ENCODE measurements around the gene LZTR1. TPM values are rescaled to one million over a fixed set of nuclear protein-coding genes. Genes with fewer than 3 reads are reported as not detected.

Gene LZTR1
- total RNA-seq, 1 donor from 2014 or later, result 51.6 TPM

- peak overlapping the region; percentile 83 for H3K4me3 ChIP-seq
- peak; percentile 72 to 76 for ATAC-seq
- H3K9me3 ChIP-seq, result no peaks in the 10 kb centered on the region
- no peaks in the 10 kb centered on the region for H3K27me3 ChIP-seq (ENCODE audit: low read depth)
- DNase-seq, result peak; percentile 67
- TF ChIP-seq CTCF (IDR thresholded peaks at IDR 0.05), result no peak
- H3K36me3 ChIP-seq, result peaks cover 17% of the 10 kb centered on the region
- peak overlapping the region; percentile 72 for H3K27ac ChIP-seq
- peaks cover 19% of the 10 kb centered on the region for H3K4me1 ChIP-seq
- intact Hi-C loops (cut with DNase I), result no loop called here
Observed at GRCh38 chr22:20957102-20957682, 24.9 kb upstream of the LZTR1 start.

- peak; percentile 83 to 84 for ATAC-seq
Observed at GRCh38 chr22:20957683-20958431, 24.2 kb upstream of the LZTR1 start.

GRCh38 chr22:20959578-20960461 lies 22.3 kb upstream of the LZTR1 start:
- DNase-seq (no peak), ATAC-seq (no peak)
- no peak overlapping the region for H3K27ac ChIP-seq
- intact Hi-C loops (cut with DNase I), result no loop called here
- H3K9me3 ChIP-seq, result no peaks in the 10 kb centered on the region
- no peak overlapping the region for H3K4me3 ChIP-seq
- H3K36me3 ChIP-seq, result no peaks in the 10 kb centered on the region
- H3K27me3 ChIP-seq (ENCODE audit: low read depth), result peaks cover 16% of the 10 kb centered on the region
- TF ChIP-seq CTCF (IDR thresholded peaks at IDR 0.05), result no peak
- H3K4me1 ChIP-seq, result peaks cover 23% of the 10 kb centered on the region

More at GRCh38 chr22:20957683-20958431, 24.2 kb upstream of the LZTR1 start:
- H3K36me3 ChIP-seq, result peaks cover 11% of the 10 kb centered on the region
- DNase-seq, result peak; percentile 69
- peaks cover 16% of the 10 kb centered on the region for H3K4me1 ChIP-seq
- H3K4me3 ChIP-seq, result peak overlapping the region; percentile 83
- no peaks in the 10 kb centered on the region for H3K27me3 ChIP-seq (ENCODE audit: low read depth)
- no peaks in the 10 kb centered on the region for H3K9me3 ChIP-seq
- no peak for TF ChIP-seq CTCF (IDR thresholded peaks at IDR 0.05)
- H3K27ac ChIP-seq, result peak overlapping the region; percentile 72
- intact Hi-C loops (cut with DNase I), result no loop called here

GRCh38 chr22:20960609-20961008 lies 21.5 kb upstream of the LZTR1 start:
- H3K9me3 ChIP-seq, result no peaks in the 10 kb centered on the region
- TF ChIP-seq CTCF (IDR thresholded peaks at IDR 0.05), result no peak
- H3K27ac ChIP-seq, result no peak overlapping the region
- no peak for DNase-seq
- peaks cover 20% of the 10 kb centered on the region for H3K27me3 ChIP-seq (ENCODE audit: low read depth)
- H3K4me3 ChIP-seq, result no peak overlapping the region
- ATAC-seq, result no peak
- H3K4me1 ChIP-seq, result peaks cover 23% of the 10 kb centered on the region
- no peaks in the 10 kb centered on the region for H3K36me3 ChIP-seq
- intact Hi-C loops (cut with DNase I), result no loop called here

- ATAC-seq (no peak), DNase-seq (no peak)
- Histone ChIP-seq H3K27me3 (ENCODE audit: low read depth) (peaks cover 22% of the 10 kb centered on the region), H3K4me3 (no peak overlapping the region), H3K27ac (no peak overlapping the region), H3K4me1 (peaks cover 16% of the 10 kb centered on the region), H3K9me3 (no peaks in the 10 kb centered on the region), H3K36me3 (no peaks in the 10 kb centered on the region)
- intact Hi-C loops (cut with DNase I), result no loop called here
- no peak for TF ChIP-seq CTCF (IDR thresholded peaks at IDR 0.05)
Observed at GRCh38 chr22:20962491-20962945, 19.6 kb upstream of the LZTR1 start.
